Measurements from ENCODE around the gene PRSS56. TPM values are rescaled to one million over a fixed set of nuclear protein-coding genes. Genes with fewer than 3 reads are reported as not detected.

Gene PRSS56
- total RNA-seq: not detected

DNA sequence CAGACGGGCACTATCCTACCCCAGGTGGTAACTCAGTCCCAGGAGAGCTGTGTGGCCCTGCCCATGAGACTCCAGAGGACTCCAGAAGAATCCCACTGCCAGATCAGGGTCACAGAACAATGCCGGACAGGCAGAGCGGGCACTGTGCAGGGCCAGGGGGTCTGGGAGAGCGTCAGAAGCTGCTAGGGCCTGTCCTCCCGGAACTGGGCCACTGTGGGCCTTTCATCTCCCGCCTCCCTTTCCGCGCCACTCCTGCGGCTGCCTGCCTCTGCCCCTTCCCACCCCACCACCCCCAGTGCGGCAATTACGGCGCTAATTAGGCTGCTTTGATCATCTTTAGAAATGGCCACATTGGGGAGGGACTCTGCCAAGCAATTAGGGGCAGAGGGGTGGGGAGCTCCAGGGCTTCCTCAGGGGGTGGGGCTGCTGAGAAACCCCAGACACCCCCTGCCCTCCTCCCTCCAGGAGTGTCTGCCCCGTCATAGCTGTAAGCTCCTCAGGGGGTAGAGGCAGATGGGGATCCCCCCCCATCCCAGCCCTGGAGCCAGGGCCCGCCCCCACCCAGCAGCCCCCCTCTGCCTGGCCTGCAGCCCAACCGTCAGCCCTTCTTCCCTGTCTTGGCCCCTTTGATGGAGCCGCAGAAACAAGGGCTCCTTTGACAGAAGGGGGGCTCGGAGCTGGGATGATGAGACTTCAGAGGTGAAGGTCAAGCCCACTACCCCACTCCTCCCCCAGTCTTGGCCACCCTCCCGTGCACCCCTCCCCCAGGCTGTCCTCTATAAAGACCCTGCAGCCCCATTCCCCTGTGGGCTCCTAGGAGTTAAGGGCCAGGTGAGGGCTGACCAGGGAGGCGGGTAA, at the start of gene PRSS56:
PRSS56 (plus strand) TSS at position 808 of the 858 bp plus-strand sequence. CDS start 211 bp downstream, outside the sequence.
- no peak for DNase-seq (ENCODE audit: low spot score)

DNA sequence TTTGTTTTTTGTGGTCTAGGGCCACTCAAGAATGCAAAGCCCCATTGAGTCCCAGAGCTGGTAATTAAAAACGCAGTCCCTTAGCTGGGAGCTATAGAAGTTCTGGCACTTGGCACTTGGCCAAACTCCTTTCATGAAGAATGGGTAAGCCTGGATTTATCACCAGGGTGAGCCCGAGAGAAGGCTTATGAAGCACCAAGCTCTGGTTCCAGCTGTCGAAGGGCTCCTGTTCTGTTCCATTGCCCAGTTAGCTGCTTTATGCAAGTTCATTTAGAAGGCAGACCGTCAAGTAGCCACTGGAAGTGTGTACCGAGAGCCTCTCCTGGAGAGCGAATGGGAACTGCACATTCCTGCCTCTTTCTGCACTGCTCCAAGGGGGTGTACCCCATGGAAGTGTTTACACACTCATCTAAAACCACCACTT, 46.7 kb upstream of the PRSS56 start:
- no peak for DNase-seq (ENCODE audit: low spot score)

DNA sequence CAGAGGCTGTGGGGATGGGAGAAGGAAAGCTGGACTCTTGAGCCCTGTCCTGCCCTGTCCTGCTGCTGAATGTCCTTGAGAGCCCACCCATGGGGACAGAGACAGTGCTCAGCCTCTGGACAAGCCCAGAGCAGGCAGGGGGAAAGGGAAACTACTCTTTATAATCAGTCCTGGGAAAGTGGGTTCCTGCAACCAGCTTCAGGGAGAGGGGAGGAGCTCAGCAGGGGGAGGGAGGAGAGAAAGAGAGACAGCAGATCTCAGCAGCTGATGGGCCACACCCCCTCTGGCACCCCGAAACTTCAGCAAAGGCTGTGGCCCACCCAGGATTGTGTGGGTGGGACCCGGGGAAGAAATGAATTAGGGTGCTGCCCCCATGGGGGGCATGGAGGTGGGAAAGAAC, 44.1 kb upstream of the PRSS56 start:
- DNase-seq (ENCODE audit: low spot score): no peak

DNA sequence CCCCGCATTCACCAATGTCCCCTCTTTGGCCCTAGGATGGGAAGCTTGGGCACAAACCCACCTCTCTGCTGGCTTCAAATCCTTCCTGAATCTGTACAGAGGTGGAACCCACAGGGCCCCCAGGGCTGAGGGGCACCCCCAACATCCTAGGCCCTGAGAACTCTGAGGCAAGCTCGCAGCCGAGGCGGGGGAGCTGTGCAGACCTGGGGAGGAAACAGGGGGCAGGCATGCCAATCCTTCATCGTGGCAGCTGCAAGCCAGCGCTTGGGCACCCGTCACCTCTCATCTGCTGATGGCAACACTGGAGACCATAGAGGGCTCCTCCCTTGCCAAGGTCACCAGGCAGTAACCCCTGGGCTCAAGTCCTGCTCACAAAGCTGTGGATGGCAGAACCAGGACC, 43.4 kb upstream of the PRSS56 start:
- DNase-seq (ENCODE audit: low spot score): no peak

DNA sequence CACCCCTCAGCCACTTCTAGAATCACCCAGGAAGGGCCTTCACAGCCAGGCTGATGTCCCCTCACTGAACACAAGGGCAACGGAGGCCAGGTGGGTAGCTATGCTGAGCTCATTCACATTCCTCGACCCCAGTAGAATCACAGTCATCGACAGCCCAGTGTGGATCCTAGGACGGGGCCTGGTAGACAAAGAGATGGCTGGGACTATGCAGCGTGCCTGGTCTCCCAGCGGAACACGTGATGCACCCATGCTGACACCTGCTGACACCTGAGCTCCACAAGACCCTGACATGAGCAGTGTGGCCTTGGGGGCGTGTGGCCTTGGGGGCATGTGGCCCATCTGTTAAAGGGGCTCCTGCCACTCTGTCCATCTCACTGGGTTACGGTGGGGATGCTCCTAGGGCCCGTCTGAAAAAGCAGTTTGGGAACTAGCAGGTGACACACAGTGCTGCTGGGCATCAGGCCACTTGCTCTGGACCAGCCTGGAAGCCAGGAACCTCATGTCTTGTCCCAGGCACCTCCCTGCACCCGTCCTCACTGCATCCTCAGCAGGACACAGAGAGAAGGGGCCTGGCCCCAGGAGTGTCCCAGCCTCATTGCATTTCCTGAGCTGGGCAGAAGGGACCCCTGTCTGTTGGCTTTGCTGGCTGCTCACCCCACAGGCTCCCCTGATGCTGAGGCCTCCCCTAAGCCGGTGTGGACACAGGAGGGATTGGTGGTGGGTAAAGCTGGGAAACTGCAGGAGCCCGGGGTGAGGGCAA, 42.3 kb upstream of the PRSS56 start:
- no peak for DNase-seq (ENCODE audit: low spot score)

DNA sequence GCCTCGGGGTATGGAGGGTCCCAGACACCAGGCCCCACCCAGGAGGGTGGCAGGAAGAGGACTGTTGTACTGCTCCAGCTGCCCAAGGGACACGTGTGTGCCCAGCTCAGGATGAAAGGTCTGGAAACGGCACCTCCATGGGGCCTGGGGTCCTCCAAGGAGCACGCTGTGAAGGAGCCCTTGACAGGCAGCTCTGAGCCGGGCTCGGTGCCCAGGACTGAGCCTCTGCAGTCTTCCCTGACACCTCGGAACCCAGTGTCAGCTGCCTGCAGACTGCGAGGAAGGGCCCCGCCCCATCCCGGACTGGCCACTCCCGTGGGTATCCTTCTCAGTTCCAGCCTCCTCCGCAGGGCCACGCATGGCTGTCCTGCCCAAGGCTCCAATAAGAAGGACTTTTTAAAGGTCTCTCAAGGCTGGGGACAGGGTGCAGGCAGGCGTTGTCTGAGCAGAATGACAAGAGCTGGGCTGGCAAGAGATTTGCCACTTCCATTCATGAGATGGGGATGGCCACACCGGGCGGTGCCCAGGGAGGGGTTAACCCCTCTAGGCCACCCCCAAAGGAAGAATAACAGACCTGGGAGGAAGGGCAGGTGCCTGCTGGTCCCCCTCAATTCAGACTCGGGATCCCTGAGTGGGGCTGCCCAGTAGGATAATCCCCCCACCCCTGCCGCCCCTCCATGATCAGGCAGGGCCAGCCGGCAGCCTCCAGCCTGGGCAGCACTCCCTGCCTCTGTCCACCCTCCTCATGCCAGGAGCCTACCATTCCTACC, 41.4 kb upstream of the PRSS56 start:
- DNase-seq (ENCODE audit: low spot score): no peak

DNA sequence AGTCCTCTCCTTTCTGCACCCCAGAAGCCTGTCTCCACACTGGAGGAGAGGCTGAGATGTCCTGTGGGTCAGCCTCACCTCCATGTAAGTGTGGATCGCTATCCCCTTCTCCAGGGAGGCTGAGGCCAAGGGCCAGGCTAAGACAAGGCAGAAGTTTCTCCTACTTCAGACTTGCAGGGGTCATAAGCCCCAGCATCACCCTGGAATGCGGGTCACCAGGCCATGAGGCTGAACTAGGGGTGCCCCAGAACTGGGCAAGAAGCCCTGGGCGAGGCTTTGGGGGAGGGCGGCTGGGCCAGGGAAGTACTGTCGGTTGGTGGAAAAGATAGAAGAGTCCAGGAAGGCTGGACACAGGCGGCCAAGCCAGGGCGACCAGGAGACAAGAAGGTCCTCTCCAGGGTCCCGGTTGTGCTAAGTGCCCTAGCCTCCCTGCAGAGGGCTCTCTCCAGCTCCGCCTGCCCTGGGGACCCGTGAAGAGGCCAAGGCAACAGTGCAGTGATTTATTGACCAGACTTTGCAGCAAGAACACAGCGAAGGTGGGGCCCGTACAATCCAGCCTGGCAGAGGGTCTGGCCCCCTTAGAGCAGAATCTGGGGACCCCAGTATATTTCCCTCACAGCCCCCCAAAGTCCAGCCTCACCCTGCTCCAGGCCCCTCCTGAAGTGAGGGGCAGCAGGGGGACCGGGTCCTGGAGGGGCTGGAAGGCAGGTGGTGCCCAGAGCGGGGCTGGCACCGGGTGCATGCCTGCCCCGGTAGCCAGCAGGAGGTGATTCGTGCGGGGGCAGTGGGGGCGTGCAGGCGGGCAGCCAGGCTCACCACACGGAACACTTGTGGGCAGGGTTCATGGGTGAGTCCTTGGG, 40.6 kb upstream of the PRSS56 start:
- no peak for DNase-seq (ENCODE audit: low spot score)

DNA sequence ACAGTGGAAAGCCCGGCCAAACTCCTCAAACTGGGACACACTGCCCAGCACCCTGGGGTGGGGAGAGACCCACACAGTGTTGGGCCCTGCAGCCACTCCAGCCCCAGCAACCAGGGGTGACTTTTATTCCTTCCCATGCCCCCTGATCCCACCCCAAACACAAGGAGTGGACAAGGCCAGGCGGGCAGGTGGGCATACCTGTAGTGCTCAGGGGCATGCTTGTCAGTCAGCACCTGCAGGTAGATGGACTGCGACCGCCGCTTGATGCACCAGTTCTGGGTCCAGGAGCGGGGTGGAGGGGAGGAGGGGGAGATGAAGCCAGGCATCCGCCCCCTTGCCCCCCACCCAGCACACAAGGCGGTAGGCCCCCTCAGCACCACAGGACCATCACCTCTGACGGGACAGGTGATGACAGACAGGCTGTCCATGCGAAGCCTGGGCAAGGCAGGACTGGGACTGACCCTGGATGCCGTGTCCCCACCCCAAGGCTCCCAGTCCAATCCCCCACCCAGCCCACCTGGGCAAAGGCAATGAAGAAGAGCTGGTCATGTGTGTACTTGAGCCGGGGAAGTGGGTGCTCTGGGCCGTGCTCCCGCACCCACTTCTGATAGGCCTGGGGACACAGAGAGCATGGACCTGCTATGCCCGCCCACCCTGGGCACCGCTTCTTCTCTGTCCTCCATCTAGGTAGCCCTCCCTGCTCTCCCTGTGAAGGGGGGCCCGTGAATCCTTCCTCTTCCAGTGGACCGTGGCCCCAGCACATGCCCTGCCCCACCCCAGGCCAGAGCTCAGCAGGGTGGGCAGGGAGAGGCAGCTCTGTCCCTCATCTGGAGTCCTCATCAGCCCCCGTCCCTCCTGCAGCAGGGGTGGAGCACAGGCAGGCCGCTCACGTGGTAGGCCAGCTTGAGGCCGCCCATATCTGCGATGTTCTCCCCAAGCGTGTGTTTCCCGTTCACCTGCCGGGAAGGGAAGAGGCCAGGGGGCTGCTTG, 39.7 kb upstream of the PRSS56 start:
- DNase-seq (ENCODE audit: low spot score): no peak

DNA sequence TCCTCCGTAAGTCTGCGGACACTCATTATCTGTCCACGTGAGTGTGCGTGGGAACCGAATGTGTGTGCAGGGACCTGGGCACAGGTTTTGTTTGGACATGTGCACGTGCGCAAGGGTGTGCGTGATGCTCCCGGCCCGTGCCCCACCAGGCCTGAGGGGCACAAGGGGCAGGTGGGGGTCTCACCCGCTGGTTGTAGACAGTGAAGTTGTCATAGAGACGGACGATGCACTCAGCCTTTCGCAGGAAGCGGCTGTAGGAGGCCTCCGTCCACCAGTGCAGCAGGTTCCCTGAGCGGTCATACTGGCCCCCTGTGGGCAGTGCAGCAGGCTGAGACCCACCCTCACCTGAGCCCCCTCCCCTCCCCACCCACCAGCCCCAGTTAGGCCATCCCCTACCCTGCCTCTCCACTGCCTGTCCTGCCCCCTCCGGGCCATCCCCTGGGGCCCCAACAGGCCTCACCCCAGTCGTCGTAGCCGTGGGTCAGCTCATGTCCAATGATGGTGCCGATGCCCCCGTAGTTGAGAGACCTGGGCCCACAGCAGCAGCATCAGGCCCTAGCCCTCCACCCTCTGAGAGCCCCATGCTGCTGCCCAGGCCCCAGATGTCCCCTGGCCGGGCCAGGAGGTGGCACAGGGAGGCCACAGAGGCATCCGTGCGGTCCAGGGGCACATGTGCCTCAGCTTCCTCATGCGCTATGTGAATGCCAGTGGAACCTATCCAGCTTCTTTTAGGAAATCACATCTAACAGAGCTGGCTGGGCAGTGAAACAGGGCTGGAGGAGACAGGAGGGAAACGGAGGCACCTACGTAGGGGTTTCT, 38.7 kb upstream of the PRSS56 start:
- DNase-seq (ENCODE audit: low spot score): no peak

DNA sequence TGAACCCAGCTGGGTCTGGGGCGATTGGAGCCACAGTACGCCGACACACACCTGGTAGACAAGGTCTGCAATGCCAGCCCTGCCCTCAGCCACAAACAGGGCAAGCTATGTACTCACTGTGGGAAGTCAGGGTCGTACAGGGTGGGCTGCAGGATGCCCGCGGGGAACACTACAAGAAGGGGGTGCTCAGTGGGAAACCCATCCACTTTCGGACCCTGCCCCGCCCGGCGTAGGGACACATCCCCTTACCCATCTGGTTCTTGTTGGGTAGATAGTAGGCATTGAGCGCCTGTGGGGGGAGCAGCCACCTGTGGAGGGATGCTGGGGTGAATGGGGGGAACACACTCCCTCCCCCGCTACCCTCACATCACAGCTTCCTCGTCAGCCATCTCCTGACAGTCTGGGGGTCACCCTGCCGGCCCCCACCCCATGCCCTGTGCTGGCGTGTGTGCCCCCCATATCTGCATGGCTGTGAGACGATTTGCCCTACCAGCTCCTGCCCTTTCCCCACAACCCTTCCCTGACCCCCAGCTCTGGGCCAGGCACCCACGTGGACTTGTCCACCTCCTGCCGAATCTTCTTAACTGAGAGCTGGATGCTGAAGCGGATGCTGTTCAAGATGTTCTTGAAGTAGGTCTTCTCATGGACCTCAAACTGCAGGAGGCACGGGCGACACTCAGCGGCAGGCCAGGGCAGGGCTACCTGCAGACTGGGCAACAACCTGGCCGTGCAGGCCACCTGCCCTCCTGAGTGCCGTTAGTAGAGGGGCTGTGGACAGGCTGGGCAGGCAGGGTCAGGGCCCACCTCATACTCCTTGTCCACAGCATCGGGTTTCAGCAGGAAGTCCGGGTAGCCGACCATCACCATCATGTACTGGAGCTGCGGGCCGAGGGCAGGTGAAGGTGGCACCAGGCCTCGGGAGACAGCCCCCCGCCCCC, 37.6 kb upstream of the PRSS56 start:
- no peak for DNase-seq (ENCODE audit: low spot score)

DNA sequence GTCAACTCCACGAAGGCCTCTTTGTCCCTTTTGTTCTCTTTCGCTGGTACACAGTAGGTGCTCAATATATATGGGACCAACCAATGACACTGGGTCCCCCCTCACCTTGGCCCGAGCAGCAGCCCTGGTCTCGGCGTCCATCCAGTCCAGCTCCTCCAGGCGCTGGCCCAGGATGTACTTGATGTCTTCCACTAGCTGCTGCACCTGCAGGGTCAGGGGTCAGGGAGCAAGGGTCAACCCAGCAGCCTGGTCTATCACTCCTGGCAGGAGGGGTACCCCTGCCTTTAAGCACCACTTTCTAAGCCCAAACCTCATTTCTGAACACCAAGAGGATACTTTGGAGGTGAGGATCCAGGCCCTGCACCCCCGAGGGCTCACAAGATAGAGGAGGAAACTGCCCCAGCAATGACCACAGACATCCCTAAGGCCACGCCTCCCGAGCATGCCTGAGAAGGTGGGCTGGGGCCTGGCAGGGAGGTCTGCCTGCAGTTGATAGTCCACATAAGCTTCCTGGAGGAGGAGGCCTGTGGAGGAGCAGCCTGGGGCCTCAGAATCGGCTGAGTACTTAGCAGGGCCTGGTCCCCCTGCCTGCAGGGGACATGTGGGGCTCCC, 36.8 kb upstream of the PRSS56 start:
- DNase-seq (ENCODE audit: low spot score): no peak

DNA sequence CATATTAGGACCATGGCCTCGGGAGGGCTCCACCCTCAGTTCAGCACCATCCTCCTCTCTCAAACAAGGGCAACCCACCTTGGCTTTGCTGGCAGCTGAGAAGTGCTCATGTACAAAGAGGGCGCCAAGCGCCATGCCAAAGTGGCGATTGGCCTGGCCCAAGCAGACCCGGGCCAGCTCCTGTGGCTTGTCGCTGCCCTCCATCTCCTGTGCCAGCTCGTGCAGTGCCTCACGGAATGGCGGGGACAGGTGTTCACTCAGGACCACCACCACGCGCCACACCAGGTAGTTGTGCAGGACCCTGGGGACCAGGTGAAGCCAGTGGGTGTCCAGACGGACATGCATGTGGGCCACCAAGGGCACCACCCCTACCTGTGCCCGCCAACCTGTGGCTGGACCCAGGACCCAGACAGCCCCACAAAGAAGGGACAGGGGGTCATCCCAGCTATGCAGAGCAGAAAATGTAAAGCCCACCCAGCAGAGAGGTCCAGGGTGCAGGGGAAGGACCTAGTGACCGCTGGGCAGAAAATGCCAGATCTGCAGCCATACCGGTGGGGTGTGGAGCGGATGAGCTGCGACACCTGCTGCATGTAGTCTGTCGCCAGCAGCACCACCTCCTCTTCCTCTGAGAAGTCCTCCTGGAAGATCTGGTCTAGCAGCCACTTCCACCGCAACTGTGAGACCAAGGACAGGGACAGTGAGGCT, 36.1 kb upstream of the PRSS56 start:
- no peak for DNase-seq (ENCODE audit: low spot score)

DNA sequence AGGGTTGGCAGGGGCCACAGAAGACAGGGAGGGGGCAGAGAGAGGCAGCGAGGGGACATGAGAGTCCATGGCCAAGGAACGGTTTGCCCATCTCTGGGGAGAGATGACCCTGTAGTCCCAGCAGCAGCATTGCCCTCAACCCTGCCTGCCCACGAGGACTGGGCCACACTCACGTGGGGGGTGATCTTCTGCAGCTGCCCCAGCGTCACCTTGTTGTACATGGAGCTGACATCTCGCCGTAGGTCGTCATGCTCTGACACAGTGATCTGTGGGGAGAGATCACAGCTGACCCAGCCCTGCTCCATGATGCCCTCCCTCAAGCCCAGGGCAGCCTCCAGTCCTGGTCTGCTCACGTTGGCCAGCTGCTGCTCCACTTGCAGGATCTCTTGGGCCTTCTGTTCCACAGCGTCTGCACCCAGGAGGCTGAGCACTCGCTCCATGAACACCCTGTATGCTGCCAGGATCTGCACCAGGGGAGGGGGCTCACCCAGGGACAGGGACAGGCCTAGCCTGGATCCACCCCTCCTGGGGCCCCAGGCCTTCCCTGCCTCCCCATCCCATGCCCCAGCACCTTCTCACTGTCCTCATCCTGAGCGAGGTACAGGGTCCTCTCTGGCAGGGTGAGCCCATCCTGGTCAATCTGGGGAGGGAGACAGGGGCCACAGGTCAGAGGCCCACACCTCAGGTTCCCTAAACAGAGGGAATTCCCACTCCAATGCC, 35.4 kb upstream of the PRSS56 start:
- DNase-seq (ENCODE audit: low spot score): no peak

DNA sequence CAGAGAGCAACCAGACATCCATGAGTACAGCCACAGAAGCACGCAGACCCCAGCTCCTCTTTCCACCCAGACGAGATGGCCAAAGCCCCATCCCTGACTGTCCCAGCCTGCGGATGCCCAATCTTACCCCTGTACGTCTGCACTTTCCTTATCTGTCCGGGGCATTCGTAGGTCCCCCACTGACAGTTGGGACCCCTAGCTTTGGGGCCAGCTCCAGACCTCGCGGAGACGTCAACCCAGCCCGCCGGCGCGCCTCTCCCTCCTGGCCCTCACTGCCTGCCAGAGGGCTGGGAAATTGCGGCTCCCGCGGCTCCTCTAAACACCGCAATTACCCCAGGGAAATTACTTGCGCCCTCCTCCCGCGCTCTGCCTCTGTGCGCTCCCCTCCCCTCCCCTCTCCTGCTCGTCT, 34.8 kb upstream of the PRSS56 start:
- no peak for DNase-seq (ENCODE audit: low spot score)

DNA sequence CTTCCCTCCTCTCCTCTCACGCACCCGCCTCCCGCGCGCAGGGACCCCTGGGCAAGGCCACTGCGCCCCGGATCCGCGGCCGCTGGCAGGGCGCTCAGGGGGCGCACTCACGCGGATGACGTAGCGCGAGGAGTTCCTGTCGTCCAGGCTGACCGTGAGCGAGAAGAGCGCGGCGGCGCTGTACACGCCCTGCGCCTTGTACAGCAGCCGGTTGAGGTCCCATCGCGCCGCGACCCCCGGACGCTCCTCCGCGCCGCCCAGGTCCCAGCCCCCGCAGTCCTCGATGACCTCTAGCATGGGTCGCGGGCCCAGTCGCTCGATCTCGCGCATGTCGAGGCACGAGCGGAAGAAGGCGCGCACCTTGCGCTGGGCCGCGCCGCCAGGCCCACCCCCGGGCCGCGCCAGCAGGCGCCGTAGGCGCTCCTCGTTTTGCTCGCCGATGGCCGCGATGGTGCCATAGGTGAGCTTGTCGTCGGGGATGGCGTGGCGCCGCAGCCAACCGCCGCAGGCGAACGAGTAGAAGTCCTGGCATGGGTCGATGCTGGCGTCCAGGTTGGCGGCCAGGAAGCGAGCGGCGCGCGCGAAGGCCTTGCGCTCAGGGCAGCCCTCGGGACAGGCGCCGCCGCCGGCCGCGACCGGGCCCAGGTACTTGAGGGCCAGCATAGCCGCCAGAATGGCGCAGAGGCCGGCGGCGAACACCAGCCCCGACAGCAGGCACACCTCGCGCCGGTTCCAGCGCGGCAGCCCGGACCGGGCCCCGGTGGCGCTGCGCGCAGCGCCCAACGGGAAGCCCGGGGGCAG, 34.2 kb upstream of the PRSS56 start:
- DNase-seq (ENCODE audit: low spot score): no peak
